ENCODE results near the gene ZNF738. TPM values are rescaled to one million over a fixed set of nuclear protein-coding genes. Genes with fewer than 3 reads are reported as not detected.

The ZNF738 gene
- 0.46 to 1.1 TPM (median 0.86 TPM) in 5 replicates for total RNA-seq (2022; extraction: Qiagen RNA extraction; ENCODE audit: low read depth)

GRCh38 chr19:21358768-21359451 is at the start of gene ZNF738:
Gene ZNF738, plus strand, starts transcription at chr19:21359000. Its CDS starts 141 bp downstream, at chr19:21359141.

GRCh38 chr19:21328885-21329605 is 29.8 kb upstream of the ZNF738 start, which contains the start of gene ZNF708:
Gene ZNF708, minus strand, starts transcription at chr19:21329410. Its CDS starts 198 bp downstream, at chr19:21329212.

GRCh38 chr19:21396893-21397572 is 38.2 kb downstream of the ZNF738 start, which contains the start of gene ZNF493:
Gene ZNF493, plus strand, starts transcription at chr19:21397133. Its CDS starts 105 bp downstream, at chr19:21397238.

Other genes with a start within 250 kb of the ZNF738 start
- gene ZNF431, start 217.0 kb upstream of the ZNF738 start, total RNA-seq (2022; extraction: Qiagen RNA extraction; ENCODE audit: low read depth): 3.1 to 5.6 TPM (median 4.1 TPM) in 5 replicates
- 0.90 to 1.4 TPM (median 1.1 TPM) in 5 replicates for gene ZNF708, start 29.6 kb upstream of the ZNF738 start, total RNA-seq (2022; extraction: Qiagen RNA extraction; ENCODE audit: low read depth)
- gene ZNF493, start 38.1 kb downstream of the ZNF738 start, total RNA-seq (2022; extraction: Qiagen RNA extraction; ENCODE audit: low read depth): 0.10 to 0.12 TPM in 2 of 5 replicates, not detected in the others
- not detected in 5 replicates for gene ZNF429, start 146.6 kb downstream of the ZNF738 start, total RNA-seq (2022; extraction: Qiagen RNA extraction; ENCODE audit: low read depth)